SIG-M5 treated with dmso at 0.1 percent for 504 hours (cell line): ENCODE measurements around the gene ATP6V0A1.
"Not testable (repeated sequence)": the region's sequence is repeated elsewhere in the genome, so short reads cannot be mapped to it uniquely, and the experiment has no call there.

Source experiments
- DNase-seq: peaks from one replicate; lab custom pipeline; 2025; ENCODE audit not compliant: unreplicated experiment; lab: John Stamatoyannopoulos, UW

ATP6V0A1 gene

GRCh38 chr17:42436391-42436790 is 22.3 kb upstream of the ATP6V0A1 start:
- no peak for DNase-seq

- DNase-seq = no peak
These were observed 19.8 kb upstream of the ATP6V0A1 start for GRCh38 chr17:42438600-42439567.

GRCh38 chr17:42441371-42442195 is 17.1 kb upstream of the ATP6V0A1 start:
- DNase-seq = no peak

- no peak for DNase-seq
These were observed 16.5 kb upstream of the ATP6V0A1 start for GRCh38 chr17:42442196-42442565.

- DNase-seq = not testable (repeated sequence)
These were observed 9.5 kb upstream of the ATP6V0A1 start for GRCh38 chr17:42449176-42449575.

GRCh38 chr17:42449838-42450237 is 8.8 kb upstream of the ATP6V0A1 start:
- not testable (repeated sequence) for DNase-seq

- DNase-seq = not testable (repeated sequence)
These were observed 7.4 kb upstream of the ATP6V0A1 start for GRCh38 chr17:42451270-42451669.

GRCh38 chr17:42453439-42453838 is 5.2 kb upstream of the ATP6V0A1 start:
- peak; percentile 93 for DNase-seq

- not testable (repeated sequence) for DNase-seq
These were observed 3.7 kb upstream of the ATP6V0A1 start for GRCh38 chr17:42454987-42455386.

- DNase-seq = peak; percentile 96
These were observed 2.2 kb upstream of the ATP6V0A1 start for GRCh38 chr17:42456223-42457106.

GRCh38 chr17:42457107-42457792 is 1.4 kb upstream of the ATP6V0A1 start:
- DNase-seq = peak; percentile 91

- DNase-seq = no peak
These were observed 650 bp downstream of the ATP6V0A1 start for GRCh38 chr17:42459256-42459800.

GRCh38 chr17:42459801-42460281 is 1.2 kb downstream of the ATP6V0A1 start:
- peak; percentile 28 for DNase-seq

- no peak for DNase-seq
These were observed 1.7 kb downstream of the ATP6V0A1 start for GRCh38 chr17:42460371-42460770.

GRCh38 chr17:42463976-42464400 is 5.3 kb downstream of the ATP6V0A1 start:
- no peak for DNase-seq

GRCh38 chr17:42467889-42468288 is 9.2 kb downstream of the ATP6V0A1 start:
- DNase-seq = no peak

- DNase-seq = no peak
These were observed 14.2 kb downstream of the ATP6V0A1 start for GRCh38 chr17:42472709-42473521.

GRCh38 chr17:42474276-42474675 is 15.6 kb downstream of the ATP6V0A1 start:
- no peak for DNase-seq

GRCh38 chr17:42475121-42475520 is 16.4 kb downstream of the ATP6V0A1 start:
- DNase-seq = peak; percentile 46
